T-helper 1 cell treated with Interleukin-12 subunit alpha and Interleukin-12 subunit beta and Interleukin-4 antibody, amounts not matched to agents 30 μg/mL and 1 μg/mL, for 36 hours (primary cell): ENCODE measurements around the gene ALDOC.
"Not testable (repeated sequence)": the region's sequence is repeated elsewhere in the genome, so short reads cannot be mapped to it uniquely, and the experiment has no call there.

ENCODE experiments used
- H3K27ac Mint-ChIP-seq: one replicate; pipeline ENCODE4 v1.8.0; 2021; ENCODE audit warnings: mild to moderate bottlenecking, mixed read lengths
- H3K27me3 Mint-ChIP-seq: one replicate; pipeline ENCODE4 v1.8.0; 2021; ENCODE audit warnings: low read depth, mixed read lengths
- H3K36me3 Mint-ChIP-seq: one replicate; pipeline ENCODE4 v1.8.0; 2021; ENCODE audit warnings: low read depth, mixed read lengths
- H3K4me1 Mint-ChIP-seq: one replicate; pipeline ENCODE4 v1.8.0; 2021; ENCODE audit warnings: low read depth, mixed read lengths
- H3K4me3 Mint-ChIP-seq: one replicate; pipeline ENCODE4 v1.8.0; 2021; ENCODE audit warnings: mild to moderate bottlenecking, moderate library complexity, mixed read lengths
- H3K9me3 Mint-ChIP-seq: one replicate; pipeline ENCODE4 v1.8.0; 2021; ENCODE audit warnings: mixed read lengths

The ALDOC gene

GRCh38 chr17:28599311-28600184, 22.9 kb upstream of the ALDOC start:
- Mint-ChIP-seq H3K27me3 (no peaks in the 10 kb centered on the region), H3K4me1 (peaks cover 18% of the 10 kb centered on the region), H3K9me3 (no peaks in the 10 kb centered on the region), H3K36me3 (peaks cover 10% of the 10 kb centered on the region), H3K27ac (peak overlapping the region; percentile 98), H3K4me3 (peak overlapping the region; percentile 99)

- Mint-ChIP-seq H3K36me3 (peaks cover 10% of the 10 kb centered on the region), H3K4me3 (peak within 1 kb of the TSS; percentile 99), H3K4me1 (peaks cover 20% of the 10 kb centered on the region)
Measured at GRCh38 chr17:28598799-28599310, 22.2 kb upstream of the ALDOC start, which contains the start of gene SPAG5. Gene SPAG5 (minus strand): TSS chr17:28599025. CDS start chr17:28598946, 79 bp downstream.

DNA sequence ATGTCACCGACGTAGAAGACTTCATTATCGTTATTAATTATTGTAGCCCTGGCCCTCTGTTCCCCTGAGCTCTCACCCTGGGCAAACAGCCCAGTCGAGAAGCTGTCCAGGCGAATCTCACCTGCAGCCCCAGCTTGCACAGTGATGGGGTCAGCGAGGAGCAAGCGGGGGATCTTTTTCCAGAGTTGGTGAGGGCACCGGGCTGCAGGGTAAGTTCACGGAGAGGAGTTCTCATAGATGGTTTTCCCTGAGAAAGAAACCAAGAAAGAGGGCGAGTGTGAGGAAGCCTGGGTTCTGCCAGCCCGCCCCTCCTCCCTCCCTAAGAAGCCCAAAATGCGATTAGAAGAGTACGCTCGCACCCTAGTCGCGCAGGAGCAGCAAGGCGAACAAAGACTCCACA, 21.7 kb upstream of the ALDOC start:
- Mint-ChIP-seq H3K9me3 (no peaks in the 10 kb centered on the region), H3K27ac (peak overlapping the region; percentile 98), H3K4me3 (peak overlapping the region; percentile 99), H3K36me3 (peaks cover 12% of the 10 kb centered on the region), H3K4me1 (peaks cover 21% of the 10 kb centered on the region), H3K27me3 (no peaks in the 10 kb centered on the region)

More at GRCh38 chr17:28598799-28599310, 22.2 kb upstream of the ALDOC start, which contains the start of gene SPAG5:
- no peaks in the 10 kb centered on the region for H3K9me3 Mint-ChIP-seq
- H3K27me3 Mint-ChIP-seq: no peaks in the 10 kb centered on the region
- H3K27ac Mint-ChIP-seq: peak within 1 kb of the TSS; percentile 98

GRCh38 chr17:28597606-28598383, 21.1 kb upstream of the ALDOC start:
- H3K4me3 Mint-ChIP-seq: peak overlapping the region; percentile 99
- peaks cover 22% of the 10 kb centered on the region for H3K4me1 Mint-ChIP-seq
- H3K27me3 Mint-ChIP-seq: no peaks in the 10 kb centered on the region
- H3K36me3 Mint-ChIP-seq: peaks cover 18% of the 10 kb centered on the region
- H3K27ac Mint-ChIP-seq: peak overlapping the region; percentile 98
- no peaks in the 10 kb centered on the region for H3K9me3 Mint-ChIP-seq

- Mint-ChIP-seq H3K4me3 (no peak overlapping the region), H3K9me3 (no peaks in the 10 kb centered on the region), H3K27me3 (no peaks in the 10 kb centered on the region), H3K4me1 (peaks cover 16% of the 10 kb centered on the region), H3K27ac (peak overlapping the region; percentile 59), H3K36me3 (peaks cover 31% of the 10 kb centered on the region)
Measured at GRCh38 chr17:28592260-28592659, 15.6 kb upstream of the ALDOC start.

GRCh38 chr17:28585851-28586250, 9.2 kb upstream of the ALDOC start:
- H3K27ac Mint-ChIP-seq: no peak overlapping the region
- no peaks in the 10 kb centered on the region for H3K27me3 Mint-ChIP-seq
- H3K4me3 Mint-ChIP-seq: no peak overlapping the region
- no peaks in the 10 kb centered on the region for H3K9me3 Mint-ChIP-seq
- peaks cover 21% of the 10 kb centered on the region for H3K36me3 Mint-ChIP-seq
- H3K4me1 Mint-ChIP-seq: peaks cover 3% of the 10 kb centered on the region

DNA sequence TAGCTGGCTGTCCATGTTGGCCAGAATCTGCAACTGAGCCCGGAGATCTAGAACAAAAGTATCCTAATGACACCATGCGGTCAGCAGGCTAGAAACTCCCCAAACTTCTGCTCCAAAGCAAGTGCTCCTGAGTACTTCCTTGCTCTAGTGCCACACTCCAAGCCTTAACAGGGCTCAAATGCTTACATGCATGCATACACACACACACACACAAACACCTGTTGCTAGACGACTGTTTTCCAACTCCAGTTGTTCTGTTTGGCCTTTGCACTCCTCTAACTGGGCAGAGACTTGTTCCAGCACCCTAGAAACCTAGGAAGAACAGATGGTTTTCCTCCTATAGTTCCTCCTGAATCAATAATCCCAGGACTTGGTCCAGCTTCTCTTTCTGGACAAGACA, 7.7 kb upstream of the ALDOC start:
- no peak overlapping the region for H3K27ac Mint-ChIP-seq
- H3K9me3 Mint-ChIP-seq: no peaks in the 10 kb centered on the region
- peaks cover 15% of the 10 kb centered on the region for H3K4me1 Mint-ChIP-seq
- no peaks in the 10 kb centered on the region for H3K27me3 Mint-ChIP-seq
- H3K4me3 Mint-ChIP-seq: no peak overlapping the region
- peaks cover 28% of the 10 kb centered on the region for H3K36me3 Mint-ChIP-seq

DNA sequence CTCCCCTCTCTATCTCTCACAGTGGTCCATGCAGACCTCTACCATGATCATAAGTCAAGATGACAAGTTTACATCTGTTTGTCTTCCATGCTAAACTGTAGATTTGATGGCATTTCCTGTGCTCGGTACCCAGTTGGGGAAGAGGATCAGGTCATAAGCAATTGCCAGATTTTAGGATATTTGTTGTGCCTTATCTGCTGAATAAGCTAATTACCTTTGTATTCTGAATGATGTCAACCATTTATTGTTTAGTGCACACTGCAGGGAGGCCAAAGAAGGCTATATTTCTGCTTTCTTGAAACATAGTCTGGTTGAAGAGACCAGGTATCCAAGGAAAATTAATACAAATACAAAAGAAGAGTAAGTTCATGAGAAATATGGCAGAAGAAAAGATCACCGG, 5.8 kb upstream of the ALDOC start:
- Mint-ChIP-seq H3K9me3 (no peaks in the 10 kb centered on the region), H3K36me3 (peaks cover 24% of the 10 kb centered on the region), H3K4me3 (no peak overlapping the region), H3K4me1 (peaks cover 21% of the 10 kb centered on the region), H3K27ac (no peak overlapping the region), H3K27me3 (no peaks in the 10 kb centered on the region)

DNA sequence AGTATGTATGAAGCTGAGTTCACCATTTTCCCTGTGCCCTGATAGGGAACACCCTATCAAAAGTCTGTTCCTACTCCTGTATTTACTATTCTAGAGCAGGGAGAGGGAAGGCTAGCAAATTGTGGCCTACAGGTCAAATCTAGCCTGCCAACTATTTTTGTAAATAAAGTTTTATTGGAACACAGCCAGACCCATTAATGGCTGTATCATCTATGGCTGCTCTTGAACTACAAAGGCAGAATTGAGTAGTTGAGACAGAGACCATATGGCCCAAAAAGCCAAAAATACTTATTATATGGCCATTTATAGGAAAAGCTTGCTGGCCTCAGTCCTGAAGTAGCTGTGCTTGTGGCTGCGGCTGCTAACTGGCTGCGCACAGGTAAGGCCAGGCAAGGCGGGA, 4.3 kb upstream of the ALDOC start:
- Mint-ChIP-seq H3K27ac (peak overlapping the region; percentile 56), H3K4me1 (peaks cover 33% of the 10 kb centered on the region), H3K4me3 (no peak overlapping the region), H3K36me3 (peaks cover 31% of the 10 kb centered on the region), H3K27me3 (no peaks in the 10 kb centered on the region), H3K9me3 (no peaks in the 10 kb centered on the region)

DNA sequence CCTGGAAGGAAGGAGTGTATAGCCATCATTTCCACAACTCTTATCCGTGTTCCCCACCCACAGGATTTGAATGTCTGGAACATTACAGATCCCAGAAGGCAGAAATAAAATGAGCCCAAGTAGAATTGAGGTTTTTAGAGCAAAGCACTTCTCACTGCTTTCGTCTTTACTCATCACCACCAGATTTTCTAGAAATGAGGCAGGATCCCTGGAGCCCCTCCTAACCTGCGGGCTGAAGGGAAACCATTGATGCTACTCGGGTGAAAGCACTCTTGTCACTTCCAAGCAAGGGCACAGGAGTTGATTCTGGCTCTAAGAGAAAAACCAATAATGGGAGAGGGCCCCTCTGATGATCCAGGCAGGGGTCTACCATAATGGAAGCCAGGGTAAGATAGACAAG, 2.8 kb upstream of the ALDOC start:
- Mint-ChIP-seq H3K4me1 (peaks cover 39% of the 10 kb centered on the region), H3K27me3 (no peaks in the 10 kb centered on the region), H3K27ac (peak overlapping the region; percentile 86), H3K4me3 (peak overlapping the region; percentile 38), H3K36me3 (peaks cover 27% of the 10 kb centered on the region), H3K9me3 (no peaks in the 10 kb centered on the region)

- Mint-ChIP-seq H3K36me3 (peaks cover 32% of the 10 kb centered on the region), H3K4me3 (peak overlapping the region; percentile 38), H3K9me3 (no peaks in the 10 kb centered on the region), H3K4me1 (peaks cover 42% of the 10 kb centered on the region), H3K27ac (peak overlapping the region; percentile 86), H3K27me3 (no peaks in the 10 kb centered on the region)
Measured at GRCh38 chr17:28578246-28579195, 1.8 kb upstream of the ALDOC start.

- Mint-ChIP-seq H3K4me1 (peaks cover 52% of the 10 kb centered on the region), H3K9me3 (no peaks in the 10 kb centered on the region), H3K27ac (peak overlapping the region; percentile 87), H3K4me3 (no peak overlapping the region), H3K36me3 (peaks cover 40% of the 10 kb centered on the region), H3K27me3 (no peaks in the 10 kb centered on the region)
Measured at GRCh38 chr17:28577466-28577824, 750 bp upstream of the ALDOC start.

- Mint-ChIP-seq H3K36me3 (peaks cover 40% of the 10 kb centered on the region), H3K27ac (peak overlapping the region; percentile 87), H3K4me3 (peak overlapping the region; percentile 96), H3K4me1 (peaks cover 58% of the 10 kb centered on the region)
- not testable (repeated sequence) for H3K9me3 Mint-ChIP-seq, H3K27me3 Mint-ChIP-seq
Measured at GRCh38 chr17:28576016-28576415, 679 bp downstream of the ALDOC start.
